ENCODE data around the gene MYO5B. TPM values are rescaled to one million over a fixed set of nuclear protein-coding genes. Genes with fewer than 3 reads are reported as not detected.

The MYO5B gene
- total RNA-seq, 4 donors from 2014 or later = 6.3 to 35.2 (median 10.2) TPM

GRCh38 chr18:50188652-50189051 lies 6.3 kb downstream of the MYO5B start:
- WGBS, 2 donors = 91 to 97% methylated on average over 6 of the region's 6 CpGs
- peaks cover 0 to 8% (median 0%) of the 10 kb centered on the region in 4 donors for H3K4me1 ChIP-seq
- H3K27me3 ChIP-seq = peaks cover 0 to 27% of the 10 kb centered on the region in 2 donors
- TF ChIP-seq EP300 (IDR thresholded peaks at IDR 0.05) (no peak), CTCF (IDR thresholded peaks at IDR 0.05) (no peak), POLR2A (IDR thresholded peaks at IDR 0.05) (no peak)
- no peak overlapping the region for H3K27ac ChIP-seq
- H3K4me3 ChIP-seq = no peak overlapping the region
- no peaks in the 10 kb centered on the region for H3K36me3 ChIP-seq
- DNase-seq (ENCODE audit: low spot score in 2 of 2) = no peak
- no peaks in the 10 kb centered on the region for H3K9me3 ChIP-seq

- no peaks in the 10 kb centered on the region for H3K9me3 ChIP-seq
- no peak overlapping the region for H3K27ac ChIP-seq
- TF ChIP-seq EP300 (IDR thresholded peaks at IDR 0.05) (no peak), CTCF (IDR thresholded peaks at IDR 0.05) (no peak), POLR2A (IDR thresholded peaks at IDR 0.05) (no peak)
- H3K36me3 ChIP-seq = no peaks in the 10 kb centered on the region
- 84 to 97% methylated on average over 3 of the region's 3 CpGs for WGBS, 2 donors
- no peak overlapping the region for H3K4me3 ChIP-seq
- peaks cover 0 to 19% of the 10 kb centered on the region in 2 donors for H3K27me3 ChIP-seq
- no peaks in the 10 kb centered on the region for H3K4me1 ChIP-seq
- DNase-seq (ENCODE audit: low spot score in 2 of 2) = no peak
Observed at GRCh38 chr18:50187659-50188058, 7.3 kb downstream of the MYO5B start.

GRCh38 chr18:50186385-50186784 lies 8.6 kb downstream of the MYO5B start:
- TF ChIP-seq EP300 (IDR thresholded peaks at IDR 0.05) (no peak), CTCF (IDR thresholded peaks at IDR 0.05) (no peak), POLR2A (IDR thresholded peaks at IDR 0.05) (no peak)
- Histone ChIP-seq H3K27ac (no peak overlapping the region), H3K4me3 (no peak overlapping the region), H3K36me3 (no peaks in the 10 kb centered on the region), H3K9me3 (no peaks in the 10 kb centered on the region), H3K27me3 (peaks cover 0 to 18% of the 10 kb centered on the region in 2 donors), H3K4me1 (no peaks in the 10 kb centered on the region)
- WGBS, 2 donors = 90 to 100% methylated on average over 1 of the region's 1 CpG
- no peak for DNase-seq (ENCODE audit: low spot score in 2 of 2)

GRCh38 chr18:50183556-50183955 lies 11.4 kb downstream of the MYO5B start:
- no peak for DNase-seq (ENCODE audit: low spot score in 2 of 2)
- TF ChIP-seq EP300 (IDR thresholded peaks at IDR 0.05) (no peak), POLR2A (IDR thresholded peaks at IDR 0.05) (no peak), CTCF (IDR thresholded peaks at IDR 0.05) (no peak)
- H3K4me3 ChIP-seq = no peak overlapping the region
- H3K27ac ChIP-seq = no peak overlapping the region
- 72 to 76% methylated on average over 5 of the region's 5 CpGs for WGBS, 2 donors
- H3K27me3 ChIP-seq = no peaks in the 10 kb centered on the region
- H3K9me3 ChIP-seq = no peaks in the 10 kb centered on the region
- no peaks in the 10 kb centered on the region for H3K4me1 ChIP-seq
- no peaks in the 10 kb centered on the region for H3K36me3 ChIP-seq

GRCh38 chr18:50182511-50182910 lies 12.4 kb downstream of the MYO5B start:
- no peaks in the 10 kb centered on the region for H3K36me3 ChIP-seq
- no peaks in the 10 kb centered on the region for H3K9me3 ChIP-seq
- 42 to 59% methylated on average over 1 of the region's 1 CpG for WGBS, 2 donors

More at GRCh38 chr18:50182511-50182910, 12.4 kb downstream of the MYO5B start:
- Histone ChIP-seq H3K27ac (no peak overlapping the region), H3K4me1 (no peaks in the 10 kb centered on the region), H3K27me3 (no peaks in the 10 kb centered on the region), H3K4me3 (no peak overlapping the region)
- DNase-seq (ENCODE audit: low spot score in 2 of 2) = no peak
- no peak for TF ChIP-seq CTCF (IDR thresholded peaks at IDR 0.05)
- no peak for TF ChIP-seq POLR2A (IDR thresholded peaks at IDR 0.05)
- TF ChIP-seq EP300 (IDR thresholded peaks at IDR 0.05) = no peak
